Measurements from ENCODE around the gene RFK. TPM values are rescaled to one million over a fixed set of nuclear protein-coding genes. Genes with fewer than 3 reads are reported as not detected.

Gene RFK
- total RNA-seq, 1 experiment from 2014 or later = 12.4 TPM

GRCh38 chr9:76342858-76343257 is 51.4 kb downstream of the RFK start:
- ChIA-PET CTCF (no interaction called here), POLR2A (no interaction called here)
- Histone ChIP-seq H3K27me3 (replicated peaks; ENCODE audit: control insufficient read depth, insufficient read depth, low read length) (no peaks in the 10 kb centered on the region), H3K4me1 (no peaks in the 10 kb centered on the region), H3K9me3 (no peaks in the 10 kb centered on the region), H3K36me3 (ENCODE audit: control insufficient read depth, insufficient read depth, low read length) (no peaks in the 10 kb centered on the region), H3K4me3 (ENCODE audit: low read depth, low read length) (no peak overlapping the region)
- intact Hi-C loops (cut with micrococcal nuclease; ENCODE audit: unreplicated experiment) = no loop called here
- Mint-ChIP-seq H3K27ac (ENCODE audit: unreplicated experiment) (no peak overlapping the region), H3K27me3 (ENCODE audit: insufficient read depth, unreplicated experiment) (no peaks in the 10 kb centered on the region), H3K9me3 (ENCODE audit: unreplicated experiment) (no peaks in the 10 kb centered on the region), H3K4me3 (ENCODE audit: unreplicated experiment) (no peak overlapping the region), H3K36me3 (ENCODE audit: insufficient read depth, unreplicated experiment) (no peaks in the 10 kb centered on the region), H3K4me1 (ENCODE audit: low read depth, unreplicated experiment) (peaks cover 6% of the 10 kb centered on the region)
- no peak for TF ChIP-seq CTCF (IDR thresholded peaks at IDR 0.05; ENCODE audit: insufficient read depth in 1 of 2, low read depth in 1 of 2, low read length in 1 of 2, severe bottlenecking in 1 of 2, unreplicated experiment in 1 of 2)
- DNase-seq = no peak
- no TSS peak for BruUV-seq (replicated peaks)

- no peak overlapping the region for H3K4me3 Mint-ChIP-seq (ENCODE audit: unreplicated experiment)
- H3K36me3 Mint-ChIP-seq (ENCODE audit: insufficient read depth, unreplicated experiment) = no peaks in the 10 kb centered on the region
- peaks cover 6% of the 10 kb centered on the region for H3K4me1 Mint-ChIP-seq (ENCODE audit: low read depth, unreplicated experiment)
- Histone ChIP-seq H3K4me3 (ENCODE audit: low read depth, low read length) (no peak overlapping the region), H3K9me3 (no peaks in the 10 kb centered on the region), H3K27me3 (replicated peaks; ENCODE audit: control insufficient read depth, insufficient read depth, low read length) (no peaks in the 10 kb centered on the region), H3K36me3 (ENCODE audit: control insufficient read depth, insufficient read depth, low read length) (no peaks in the 10 kb centered on the region), H3K4me1 (no peaks in the 10 kb centered on the region)
- ChIA-PET CTCF (no interaction called here), POLR2A (no interaction called here)
- intact Hi-C loops (cut with micrococcal nuclease; ENCODE audit: unreplicated experiment) = no loop called here
- no peaks in the 10 kb centered on the region for H3K9me3 Mint-ChIP-seq (ENCODE audit: unreplicated experiment)
- no TSS peak for BruUV-seq (replicated peaks)
- no peak overlapping the region for H3K27ac Mint-ChIP-seq (ENCODE audit: unreplicated experiment)
- TF ChIP-seq CTCF (IDR thresholded peaks at IDR 0.05; ENCODE audit: insufficient read depth in 1 of 2, low read depth in 1 of 2, low read length in 1 of 2, severe bottlenecking in 1 of 2, unreplicated experiment in 1 of 2) = no peak
- no peak for DNase-seq
- H3K27me3 Mint-ChIP-seq (ENCODE audit: insufficient read depth, unreplicated experiment) = no peaks in the 10 kb centered on the region
Measured at GRCh38 chr9:76342201-76342600, 52.0 kb downstream of the RFK start.

GRCh38 chr9:76341616-76342015 is 52.6 kb downstream of the RFK start:
- Mint-ChIP-seq H3K36me3 (ENCODE audit: insufficient read depth, unreplicated experiment) (no peaks in the 10 kb centered on the region), H3K9me3 (ENCODE audit: unreplicated experiment) (no peaks in the 10 kb centered on the region), H3K4me1 (ENCODE audit: low read depth, unreplicated experiment) (peaks cover 6% of the 10 kb centered on the region), H3K4me3 (ENCODE audit: unreplicated experiment) (no peak overlapping the region), H3K27ac (ENCODE audit: unreplicated experiment) (no peak overlapping the region), H3K27me3 (ENCODE audit: insufficient read depth, unreplicated experiment) (no peaks in the 10 kb centered on the region)
- no peaks in the 10 kb centered on the region for H3K36me3 ChIP-seq (ENCODE audit: control insufficient read depth, insufficient read depth, low read length)
- no peak for TF ChIP-seq CTCF (IDR thresholded peaks at IDR 0.05; ENCODE audit: insufficient read depth in 1 of 2, low read depth in 1 of 2, low read length in 1 of 2, severe bottlenecking in 1 of 2, unreplicated experiment in 1 of 2)
- intact Hi-C loops (cut with micrococcal nuclease; ENCODE audit: unreplicated experiment) = no loop called here
- POLR2A ChIA-PET = no interaction called here
- BruUV-seq (replicated peaks) = no TSS peak
- H3K4me3 ChIP-seq (ENCODE audit: low read depth, low read length) = no peak overlapping the region
- no peak for DNase-seq
- H3K4me1 ChIP-seq = no peaks in the 10 kb centered on the region
- H3K9me3 ChIP-seq = no peaks in the 10 kb centered on the region
- CTCF ChIA-PET = no interaction called here
- no peaks in the 10 kb centered on the region for H3K27me3 ChIP-seq (replicated peaks; ENCODE audit: control insufficient read depth, insufficient read depth, low read length)

Data from Caco-2 (cell line).